ENCODE results near the gene USP17L5.
"Not testable (repeated sequence)": the region's sequence is repeated elsewhere in the genome, so short reads cannot be mapped to it uniquely, and the experiment has no call there.

USP17L5 gene, protein sequence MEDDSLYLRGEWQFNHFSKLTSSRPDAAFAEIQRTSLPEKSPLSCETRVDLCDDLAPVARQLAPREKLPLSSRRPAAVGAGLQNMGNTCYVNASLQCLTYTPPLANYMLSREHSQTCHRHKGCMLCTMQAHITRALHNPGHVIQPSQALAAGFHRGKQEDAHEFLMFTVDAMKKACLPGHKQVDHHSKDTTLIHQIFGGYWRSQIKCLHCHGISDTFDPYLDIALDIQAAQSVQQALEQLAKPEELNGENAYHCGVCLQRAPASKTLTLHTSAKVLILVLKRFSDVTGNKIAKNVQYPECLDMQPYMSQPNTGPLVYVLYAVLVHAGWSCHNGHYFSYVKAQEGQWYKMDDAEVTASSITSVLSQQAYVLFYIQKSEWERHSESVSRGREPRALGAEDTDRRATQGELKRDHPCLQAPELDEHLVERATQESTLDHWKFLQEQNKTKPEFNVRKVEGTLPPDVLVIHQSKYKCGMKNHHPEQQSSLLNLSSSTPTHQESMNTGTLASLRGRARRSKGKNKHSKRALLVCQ

GRCh38 chr4:9339103-9339502 is at the start of gene USP17L5:
Gene USP17L5 (plus strand): TSS chr4:9339403. CDS start chr4:9339403, 0 bp downstream.
- DNase-seq (ENCODE audit: low spot score) = not testable (repeated sequence)

- not testable (repeated sequence) for DNase-seq (ENCODE audit: low spot score)
These were observed 15.0 kb upstream of the USP17L5 start for GRCh38 chr4:9324191-9324590.

GRCh38 chr4:9324865-9325264 is 14.3 kb upstream of the USP17L5 start, which contains the start of gene USP17L24:
Gene USP17L24 (plus strand): TSS chr4:9325165. CDS start chr4:9325165, 0 bp downstream.
- not testable (repeated sequence) for DNase-seq (ENCODE audit: low spot score)

GRCh38 chr4:9329611-9330010 is 9.6 kb upstream of the USP17L5 start, which contains the start of gene USP17L25:
Gene USP17L25 (plus strand): TSS chr4:9329911. CDS start chr4:9329911, 0 bp downstream.
- DNase-seq (ENCODE audit: low spot score) = not testable (repeated sequence)

DNA sequence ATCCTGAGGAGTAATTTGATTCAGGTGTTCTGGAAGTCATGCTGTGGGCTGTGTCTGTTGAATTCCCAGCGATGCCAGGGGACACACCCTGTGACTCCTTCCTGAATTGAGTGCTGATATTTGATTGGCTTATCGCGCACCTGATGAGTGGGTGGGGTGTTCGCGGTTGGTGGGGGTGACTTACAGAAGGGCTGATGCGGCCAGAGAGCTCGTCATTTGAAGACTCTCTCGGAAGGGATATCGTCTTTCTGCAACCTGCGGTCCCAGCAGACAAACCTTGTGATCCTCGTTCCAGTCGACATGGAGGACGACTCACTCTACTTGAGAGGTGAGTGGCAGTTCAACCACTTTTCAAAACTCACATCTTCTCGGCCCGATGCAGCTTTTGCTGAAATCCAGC is 4.8 kb upstream of the USP17L5 start, which contains the start of gene USP17L26:
USP17L26 (plus strand) TSS at position 301 of the 400 bp plus-strand sequence; CDS start at position 301, 0 bp downstream.
- DNase-seq (ENCODE audit: low spot score) = not testable (repeated sequence)

DNA sequence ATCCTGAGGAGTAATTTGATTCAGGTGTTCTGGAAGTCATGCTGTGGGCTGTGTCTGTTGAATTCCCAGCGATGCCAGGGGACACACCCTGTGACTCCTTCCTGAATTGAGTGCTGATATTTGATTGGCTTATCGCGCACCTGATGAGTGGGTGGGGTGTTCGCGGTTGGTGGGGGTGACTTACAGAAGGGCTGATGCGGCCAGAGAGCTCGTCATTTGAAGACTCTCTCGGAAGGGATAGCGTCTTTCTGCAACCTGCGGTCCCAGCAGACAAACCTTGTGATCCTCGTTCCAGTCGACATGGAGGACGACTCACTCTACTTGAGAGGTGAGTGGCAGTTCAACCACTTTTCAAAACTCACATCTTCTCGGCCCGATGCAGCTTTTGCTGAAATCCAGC is 4.6 kb downstream of the USP17L5 start, which contains the start of gene USP17L27:
USP17L27 (plus strand) TSS at position 301 of the 400 bp plus-strand sequence; CDS start at position 301, 0 bp downstream.
- not testable (repeated sequence) for DNase-seq (ENCODE audit: low spot score)

DNA sequence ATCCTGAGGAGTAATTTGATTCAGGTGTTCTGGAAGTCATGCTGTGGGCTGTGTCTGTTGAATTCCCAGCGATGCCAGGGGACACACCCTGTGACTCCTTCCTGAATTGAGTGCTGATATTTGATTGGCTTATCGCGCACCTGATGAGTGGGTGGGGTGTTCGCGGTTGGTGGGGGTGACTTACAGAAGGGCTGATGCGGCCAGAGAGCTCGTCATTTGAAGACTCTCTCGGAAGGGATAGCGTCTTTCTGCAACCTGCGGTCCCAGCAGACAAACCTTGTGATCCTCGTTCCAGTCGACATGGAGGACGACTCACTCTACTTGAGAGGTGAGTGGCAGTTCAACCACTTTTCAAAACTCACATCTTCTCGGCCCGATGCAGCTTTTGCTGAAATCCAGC is 9.4 kb downstream of the USP17L5 start, which contains the start of gene USP17L28:
USP17L28 (plus strand) TSS at position 301 of the 400 bp plus-strand sequence; CDS start at position 301, 0 bp downstream.
- not testable (repeated sequence) for DNase-seq (ENCODE audit: low spot score)

GRCh38 chr4:9350866-9351265 is 11.7 kb downstream of the USP17L5 start:
- not testable (repeated sequence) for DNase-seq (ENCODE audit: low spot score)

GRCh38 chr4:9353338-9353737 is 14.1 kb downstream of the USP17L5 start, which contains the start of gene USP17L29:
Gene USP17L29 (plus strand): TSS chr4:9353638. CDS start chr4:9353638, 0 bp downstream.
- DNase-seq (ENCODE audit: low spot score) = not testable (repeated sequence)

- DNase-seq (ENCODE audit: low spot score) = not testable (repeated sequence)
These were observed 23.6 kb downstream of the USP17L5 start, which contains the start of gene USP17L30 for GRCh38 chr4:9362829-9363228. Gene USP17L30 (plus strand): TSS chr4:9363129. CDS start chr4:9363129, 0 bp downstream.

GRCh38 chr4:9379881-9380280 is 40.7 kb downstream of the USP17L5 start:
- DNase-seq (ENCODE audit: low spot score) = not testable (repeated sequence)

- not testable (repeated sequence) for DNase-seq (ENCODE audit: low spot score)
These were observed 41.9 kb downstream of the USP17L5 start for GRCh38 chr4:9381012-9381534.

DNA sequence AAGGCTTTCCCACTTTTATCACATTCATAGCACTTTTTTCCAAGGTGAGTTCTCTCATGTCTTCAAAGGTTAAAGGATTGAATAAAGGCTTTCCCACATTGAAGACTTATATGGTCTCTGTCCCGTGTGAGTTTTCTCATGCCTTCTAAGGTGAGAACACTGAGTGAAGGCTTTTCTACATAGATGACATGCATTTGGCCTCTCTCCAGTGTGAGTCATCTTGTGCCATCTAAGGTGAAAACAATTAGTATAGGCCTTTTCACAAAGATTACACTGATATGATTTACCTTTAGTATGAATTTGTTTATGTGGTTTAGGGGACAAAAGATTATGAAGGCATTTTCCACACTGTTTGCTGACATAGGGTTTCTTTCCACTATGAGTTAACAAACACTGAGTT is 44.9 kb downstream of the USP17L5 start:
- no peak for DNase-seq (ENCODE audit: low spot score)

- not testable (repeated sequence) for DNase-seq (ENCODE audit: low spot score)
These were observed 49.8 kb downstream of the USP17L5 start for GRCh38 chr4:9389001-9389400.

Data from hematopoietic multipotent progenitor cell treated with erythropoietin and hydrocortisone succinate and interleukin-3 and kit ligand, for 15 days (in vitro differentiated cells).